Right renal cortex interstitium (tissue), 3 donors: Measurements from ENCODE around the gene ULK1. TPM values are rescaled to one million over a fixed set of nuclear protein-coding genes. Genes with fewer than 3 reads are reported as not detected.
"Not testable (repeated sequence)": the region's sequence is repeated elsewhere in the genome, so short reads cannot be mapped to it uniquely, and the experiment has no call there.

Source experiments
- DNase-seq, 3 donors: peaks; one replicate each; pipeline ENCODE4 v3.0.0-alpha.2; 2013; ENCODE audit warnings: low read depth in 3 of 3, low spot score in 2 of 3
- polyA plus RNA-seq, 3 donors: library from polyadenylated mRNA; unstranded; fragments of 120-200 nt; gene quantifications; one replicate each; pipeline ENCODE4 v1.2.1, GENCODE V29; 2013; ENCODE audit not compliant: insufficient read length in 3 of 3

ULK1 gene
- polyA plus RNA-seq, 3 donors: 18.4 to 20.5 (median 19.8) TPM

GRCh38 chr12:131885076-131885475 lies 9.3 kb upstream of the ULK1 start:
- not testable (repeated sequence) for DNase-seq

DNA sequence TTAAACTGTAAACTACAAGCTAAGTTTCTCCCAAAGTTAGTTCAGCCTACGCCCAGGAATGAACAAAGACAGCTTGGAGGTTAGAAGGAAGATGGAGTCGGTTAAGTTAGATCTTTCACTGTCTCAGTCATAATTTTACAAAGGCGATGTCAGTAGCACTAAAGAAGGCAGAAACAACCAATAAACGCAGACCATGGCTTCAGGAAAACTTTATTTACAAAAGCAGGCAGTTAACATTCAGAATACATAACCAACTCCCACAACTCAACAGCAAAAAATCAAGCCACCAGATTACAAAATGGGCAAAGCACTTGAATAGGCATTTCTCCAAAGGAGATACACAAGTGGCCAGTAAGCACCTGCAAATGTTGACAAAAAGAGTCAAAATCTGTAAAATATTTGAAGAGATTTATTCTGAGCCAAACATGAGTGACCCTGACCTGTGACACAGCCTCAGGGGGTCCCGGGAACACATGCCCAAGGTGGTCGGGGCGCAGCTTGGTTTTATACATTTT lies 8.8 kb upstream of the ULK1 start:
- DNase-seq: no peak

GRCh38 chr12:131891722-131892121 lies 2.7 kb upstream of the ULK1 start:
- DNase-seq: not testable (repeated sequence)

- no peak for DNase-seq
These were observed 1.5 kb upstream of the ULK1 start for GRCh38 chr12:131892711-131893604.

DNA sequence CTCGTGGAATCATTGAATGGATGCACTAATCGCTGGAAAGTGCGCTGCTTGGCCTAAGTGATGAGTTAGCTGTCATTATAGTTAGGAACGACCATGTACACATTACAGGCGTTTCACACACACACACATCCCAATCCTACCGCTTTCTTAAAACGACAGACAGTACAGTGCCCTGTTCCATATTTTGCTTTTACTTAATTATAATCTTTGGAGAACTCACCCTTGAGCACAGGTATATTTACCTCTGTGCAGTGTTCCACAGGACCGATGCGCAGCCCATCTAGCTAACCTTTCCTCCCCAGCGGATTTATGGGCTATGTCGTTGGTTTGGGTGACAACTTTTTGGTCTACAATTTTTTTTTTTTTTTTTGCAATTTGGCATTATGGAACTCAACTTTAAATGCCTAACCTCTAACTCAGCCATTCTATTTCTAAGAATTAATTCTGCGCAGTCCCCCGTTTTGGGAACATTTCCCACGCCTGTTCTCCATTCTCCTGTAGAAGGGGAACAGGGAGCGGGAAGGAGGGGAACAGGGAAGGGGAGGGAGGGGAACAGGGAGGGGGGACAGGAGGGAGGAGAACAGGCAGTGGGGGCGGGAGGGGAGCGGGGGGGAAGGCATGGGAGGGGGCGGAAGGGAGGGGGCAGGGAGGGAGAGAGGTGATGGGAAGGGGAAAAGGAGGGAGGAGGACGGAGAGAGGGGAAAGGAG lies 663 bp upstream of the ULK1 start:
- no peak for DNase-seq

DNA sequence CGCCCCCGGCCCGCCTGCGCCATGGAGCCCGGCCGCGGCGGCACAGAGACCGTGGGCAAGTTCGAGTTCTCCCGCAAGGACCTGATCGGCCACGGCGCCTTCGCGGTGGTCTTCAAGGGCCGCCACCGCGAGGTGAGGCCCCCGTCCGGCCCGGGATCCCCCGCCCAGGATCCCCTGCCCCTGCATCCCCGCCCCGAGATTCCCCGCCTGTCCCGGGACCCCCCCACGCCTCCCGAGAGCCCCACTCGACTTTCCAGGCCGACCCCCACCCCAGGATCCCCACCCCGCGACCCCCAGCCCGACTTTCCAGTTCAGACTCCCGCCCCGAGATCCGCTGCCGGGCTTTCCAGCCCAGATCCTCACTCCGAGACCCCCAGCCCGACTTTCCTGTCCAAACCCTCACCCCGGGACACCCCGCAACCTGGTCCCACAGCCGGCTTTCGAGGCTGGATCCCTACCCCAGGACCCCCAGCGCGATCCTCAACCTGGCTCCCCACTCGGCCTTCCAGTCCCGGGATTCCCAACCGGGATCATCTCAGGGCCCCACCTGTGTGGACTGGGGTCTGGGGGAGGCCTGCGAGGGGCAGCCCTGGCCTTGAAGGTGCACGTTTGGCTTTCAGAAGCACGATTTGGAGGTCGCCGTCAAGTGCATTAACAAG lies 688 bp downstream of the ULK1 start:
- DNase-seq: no peak

DNA sequence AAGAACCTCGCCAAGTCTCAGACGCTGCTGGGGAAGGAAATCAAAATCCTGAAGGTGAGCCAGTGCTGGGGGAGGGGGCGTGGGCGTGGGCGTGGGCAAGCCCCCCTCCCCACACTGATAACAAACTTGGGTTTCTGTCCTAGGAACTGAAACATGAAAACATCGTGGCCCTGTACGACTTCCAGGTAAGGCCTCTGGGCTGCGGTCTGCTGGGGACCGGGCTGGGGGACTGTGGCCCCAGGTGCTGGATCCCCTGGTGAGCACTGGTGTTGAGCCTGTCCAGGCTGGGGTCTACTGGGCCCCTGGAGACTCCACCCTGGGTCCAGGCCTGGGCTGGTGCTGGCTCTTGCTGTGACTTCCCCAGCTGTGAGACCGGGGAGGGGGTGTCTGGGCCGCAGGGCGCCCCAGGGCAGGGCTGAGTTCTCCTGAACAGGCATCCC lies 1.2 kb downstream of the ULK1 start:
- no peak for DNase-seq

- peak in 2 of 3 donors; percentile 58 to 59 for DNase-seq
These were observed 1.8 kb downstream of the ULK1 start for GRCh38 chr12:131896080-131896810.

GRCh38 chr12:131896811-131897270 lies 2.4 kb downstream of the ULK1 start:
- DNase-seq: no peak

- no peak for DNase-seq
These were observed 2.9 kb downstream of the ULK1 start for GRCh38 chr12:131897276-131897675.

- no peak for DNase-seq
These were observed 3.5 kb downstream of the ULK1 start for GRCh38 chr12:131897875-131898274.

- no peak for DNase-seq
These were observed 6.0 kb downstream of the ULK1 start for GRCh38 chr12:131900397-131900796.

DNA sequence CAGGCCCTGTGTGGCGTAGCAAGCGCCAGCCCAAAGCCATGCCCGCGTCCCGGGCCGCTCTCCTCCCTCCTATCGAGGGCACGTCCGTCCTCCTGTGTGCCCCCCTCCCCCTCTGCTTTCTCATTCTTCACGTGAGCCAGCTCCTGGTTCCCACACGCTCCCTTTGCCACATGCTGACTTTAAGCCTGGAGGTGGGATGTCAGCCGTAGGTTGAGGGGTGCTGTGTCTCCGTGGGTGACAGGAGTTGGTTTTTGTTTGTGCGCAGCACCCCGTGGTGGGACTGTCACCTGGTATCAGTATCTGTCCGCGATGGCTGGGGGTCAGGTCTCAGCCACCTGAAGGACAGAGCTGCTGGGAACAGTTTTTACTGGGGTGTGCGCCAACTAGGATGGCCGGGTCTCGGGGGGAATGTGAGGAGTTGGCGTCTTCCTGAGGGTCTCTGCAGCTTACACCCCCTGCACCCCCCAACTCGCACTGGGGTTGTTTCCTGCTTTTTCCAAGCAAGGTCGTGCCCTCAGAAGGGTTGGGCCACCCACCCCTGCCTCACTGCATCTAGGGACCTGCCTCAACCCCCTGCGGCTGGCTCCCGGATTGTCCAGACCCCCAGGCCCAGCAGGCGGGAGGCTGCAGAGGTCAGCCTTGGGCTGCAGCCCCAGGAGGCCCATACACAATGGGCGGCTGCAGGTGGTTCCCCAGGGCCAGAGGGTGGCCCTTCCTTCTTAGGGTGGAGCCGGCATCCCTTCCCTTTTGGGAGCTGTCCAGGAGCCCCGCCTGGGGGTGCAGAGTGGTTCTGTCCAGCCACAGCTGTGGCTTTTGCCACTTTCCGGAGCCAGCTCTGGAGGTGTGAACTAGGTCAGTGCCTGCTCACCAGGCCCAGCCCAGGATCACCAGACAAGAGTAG lies 7.3 kb downstream of the ULK1 start:
- DNase-seq: no peak

DNA sequence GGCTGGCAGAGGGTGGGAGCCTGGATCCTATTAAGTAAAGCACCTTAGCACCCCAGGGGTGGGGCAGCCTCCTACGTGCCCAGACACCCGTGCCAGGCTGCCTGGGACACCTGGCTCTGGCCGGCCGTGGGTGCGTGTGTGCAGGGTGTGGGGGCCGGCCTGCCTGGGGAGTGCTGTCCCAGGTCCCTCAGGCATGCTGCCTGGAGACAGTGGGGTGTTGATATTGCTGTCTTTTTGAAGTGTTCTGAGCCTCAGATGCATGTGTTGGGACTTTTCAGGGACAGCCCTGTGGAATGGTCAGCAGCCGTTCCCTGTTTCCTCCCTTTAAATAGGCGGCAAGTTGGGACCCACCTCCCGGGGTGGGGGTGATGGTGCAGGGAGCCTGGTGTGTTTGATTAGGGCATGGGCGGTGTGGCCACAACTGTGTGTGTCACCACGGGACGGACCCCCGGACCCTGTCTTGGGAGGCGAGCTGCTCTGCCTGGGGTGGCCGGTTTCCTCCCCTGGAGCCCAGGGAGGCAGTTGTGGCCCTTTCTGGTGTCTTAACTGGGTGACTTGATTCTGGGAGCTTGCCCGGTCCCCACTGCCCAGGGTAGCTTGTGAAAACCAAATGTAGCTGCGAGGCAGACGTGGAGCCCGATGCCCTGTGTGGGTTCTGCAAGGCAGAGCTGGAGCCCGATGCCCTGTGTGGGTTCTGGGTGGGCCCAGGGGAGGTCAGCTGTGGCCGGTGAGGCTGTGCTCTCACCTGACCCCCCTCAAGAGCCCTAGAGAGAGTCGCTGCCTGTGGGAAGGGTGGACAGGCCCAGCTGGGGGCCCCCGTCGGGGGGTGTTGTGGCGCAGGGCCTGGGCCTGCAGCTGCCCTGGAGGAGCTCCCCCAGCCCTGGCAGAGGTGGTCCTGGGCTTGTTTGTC lies 8.2 kb downstream of the ULK1 start:
- no peak for DNase-seq

- no peak for DNase-seq
These were observed 9.1 kb downstream of the ULK1 start for GRCh38 chr12:131903270-131904255.

DNA sequence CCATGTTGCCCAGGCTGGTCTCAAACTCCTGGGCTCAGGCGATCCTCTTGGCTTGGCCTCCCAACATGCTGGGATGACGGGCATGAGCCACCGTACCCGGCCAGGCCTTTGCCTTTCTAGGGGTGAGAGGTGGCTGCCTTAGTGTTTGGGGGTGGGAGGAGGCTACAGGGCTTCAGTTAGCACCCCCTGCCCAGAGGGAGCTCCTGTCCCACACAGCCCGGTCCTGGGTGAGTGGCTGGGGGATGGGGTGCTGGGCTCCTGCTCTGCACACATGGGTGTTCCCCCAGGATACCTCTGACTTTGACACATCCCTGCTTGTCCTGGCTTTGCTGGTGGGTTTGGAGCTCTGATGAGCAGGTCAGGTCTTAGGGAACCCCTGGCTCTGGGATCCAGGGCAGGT lies 9.9 kb downstream of the ULK1 start:
- no peak for DNase-seq

- no peak for DNase-seq
These were observed 10.7 kb downstream of the ULK1 start for GRCh38 chr12:131905081-131905629.
